HG03558 (cell line): ENCODE measurements around the gene CALM3.

Experiments
- ATAC-seq: cut with Tn5 transposase; IDR thresholded peaks from one replicate; pipeline ENCODE4 v1.9.1; 2021; ENCODE audit warnings: moderate number of reproducible peaks; ENCODE audit not compliant: unreplicated experiment; ENCODE audit errors: extremely low read depth

Gene CALM3

DNA sequence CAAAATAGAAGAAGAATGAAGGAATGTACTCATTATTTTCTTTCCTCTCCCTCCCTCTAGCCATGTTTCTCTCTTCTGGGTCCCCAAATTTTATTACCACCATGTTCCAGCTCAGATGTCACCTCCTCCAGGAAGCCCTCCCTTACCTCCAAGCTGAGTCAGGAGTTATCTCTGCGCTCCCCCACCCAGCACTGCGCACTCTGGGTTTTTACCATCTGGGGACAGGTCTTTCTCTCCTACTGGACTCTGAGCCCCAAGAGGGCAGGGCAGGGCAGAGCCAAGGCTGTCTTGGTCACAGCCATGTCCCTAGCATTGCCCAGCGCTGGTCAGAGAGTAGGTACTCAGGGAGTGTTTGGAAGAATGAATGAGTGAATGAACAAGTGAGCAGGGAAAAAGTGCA lies 32.0 kb downstream of the CALM3 start:
- ATAC-seq: no peak

- ATAC-seq: no peak
These were observed 33.0 kb downstream of the CALM3 start for GRCh38 chr19:46634045-46634655.

GRCh38 chr19:46634656-46635218 lies 33.6 kb downstream of the CALM3 start:
- ATAC-seq: no peak

- no peak for ATAC-seq
These were observed 35.0 kb downstream of the CALM3 start, which contains the start of gene GNG8 for GRCh38 chr19:46635920-46636761. TSS of gene GNG8 (minus strand) at chr19:46636202. CDS start at chr19:46634682, 1,520 bp downstream.

GRCh38 chr19:46637224-46637623 lies 36.1 kb downstream of the CALM3 start:
- no peak for ATAC-seq

GRCh38 chr19:46639358-46640182 lies 38.4 kb downstream of the CALM3 start:
- no peak for ATAC-seq

DNA sequence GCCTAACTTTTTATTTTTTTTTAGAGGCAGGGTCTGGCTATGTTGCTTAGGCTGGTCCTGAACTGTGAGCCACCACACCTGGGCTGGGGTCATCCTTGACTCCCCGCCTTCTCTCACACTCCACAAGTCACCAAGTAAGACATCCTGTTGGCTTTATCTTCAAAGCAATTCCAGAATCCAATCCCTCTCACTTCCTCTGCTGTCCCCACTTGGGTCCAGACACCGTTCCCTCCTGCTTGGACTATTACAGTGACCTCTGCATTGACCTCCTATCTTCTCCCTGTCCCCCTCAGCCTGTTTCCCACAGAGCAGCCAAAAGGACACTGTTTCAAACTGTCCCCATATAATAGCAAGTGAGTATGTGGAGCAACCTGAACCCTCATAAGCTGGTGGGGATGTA lies 39.5 kb downstream of the CALM3 start:
- ATAC-seq: no peak

DNA sequence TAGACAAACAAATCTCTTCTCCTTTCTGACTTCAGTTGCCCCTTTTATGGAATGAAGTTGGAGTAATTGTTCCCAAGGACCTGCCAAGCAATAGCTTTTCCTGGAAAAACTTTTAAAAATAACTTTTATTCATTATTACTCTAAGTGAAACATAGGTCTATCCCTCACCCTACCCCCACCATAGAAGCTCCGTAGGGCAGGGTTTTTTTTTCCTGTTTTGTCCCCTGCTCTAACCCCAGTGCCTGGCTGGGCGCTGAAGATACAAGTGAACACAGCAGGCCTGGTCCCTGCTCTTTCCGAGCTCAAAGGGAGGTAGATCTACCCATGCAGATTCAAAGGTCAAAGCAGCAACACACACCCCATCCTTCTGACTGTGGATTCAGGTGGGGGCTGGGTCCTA lies 43.6 kb downstream of the CALM3 start:
- ATAC-seq: no peak

DNA sequence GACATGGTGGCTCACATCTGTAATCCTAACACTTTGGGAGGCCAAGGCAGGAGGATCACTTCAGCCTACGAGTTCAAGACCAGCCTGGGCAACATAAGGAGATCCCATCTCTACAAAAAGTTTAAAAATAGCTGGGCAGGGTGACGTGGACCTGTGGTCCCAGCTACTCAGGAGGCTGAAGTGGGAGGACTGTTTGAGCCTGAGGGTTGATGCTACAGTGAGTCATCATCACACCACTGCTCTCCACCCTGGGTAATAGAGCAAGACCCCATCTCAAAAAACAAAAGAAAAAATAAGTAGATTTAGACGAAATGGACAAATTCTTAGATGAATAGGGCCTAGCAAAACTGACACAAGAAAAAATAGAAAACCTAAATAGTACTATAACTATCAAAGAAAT lies 45.3 kb downstream of the CALM3 start:
- ATAC-seq: no peak

DNA sequence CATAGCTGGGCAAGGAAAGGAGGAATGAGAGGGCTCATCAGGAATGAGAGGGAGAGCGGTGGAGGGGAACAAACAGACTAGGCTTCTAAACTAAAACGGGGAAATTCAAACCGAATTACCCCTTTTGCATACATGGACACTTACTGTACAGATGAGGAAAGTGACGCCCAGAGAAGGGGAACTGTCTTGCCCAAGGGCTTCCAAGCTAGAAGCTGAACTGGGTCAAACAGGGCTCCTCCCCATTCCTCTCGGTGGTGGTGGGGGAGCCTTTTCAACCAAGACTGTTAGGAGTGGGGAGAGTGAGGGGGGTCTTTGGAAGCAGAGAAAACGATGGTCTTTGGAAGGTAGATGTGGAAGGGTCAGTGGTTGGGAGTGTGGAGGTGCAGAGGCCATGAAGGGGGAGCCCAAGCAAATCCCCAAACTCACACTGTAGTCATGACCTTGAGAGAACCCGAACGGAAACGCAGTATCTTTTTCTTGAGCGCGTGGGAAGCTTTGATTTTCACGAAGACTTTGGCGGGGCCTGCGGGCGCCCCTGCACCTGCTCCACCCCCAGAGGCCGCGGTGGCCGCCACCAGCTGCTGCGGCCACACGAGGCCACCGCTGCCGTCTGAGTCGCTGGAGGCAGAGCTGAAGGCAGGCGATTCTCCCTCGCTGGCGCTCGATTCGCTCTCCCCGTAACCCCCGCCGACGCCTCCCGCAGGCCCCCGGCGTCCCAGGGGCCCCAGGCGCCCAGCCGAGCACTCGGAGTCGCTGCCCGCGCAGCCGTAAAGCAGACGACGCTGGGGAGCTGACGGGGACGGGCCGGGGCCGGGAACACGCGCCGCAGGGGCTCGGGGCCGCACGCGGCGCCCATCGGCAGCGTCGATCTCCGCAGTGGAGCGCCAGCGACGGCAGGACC lies 47.2 kb downstream of the CALM3 start:
- no peak for ATAC-seq

- ATAC-seq: no peak
These were observed 48.1 kb downstream of the CALM3 start for GRCh38 chr19:46648961-46649960.

- no peak for ATAC-seq
These were observed 49.3 kb downstream of the CALM3 start for GRCh38 chr19:46650445-46650844.

DNA sequence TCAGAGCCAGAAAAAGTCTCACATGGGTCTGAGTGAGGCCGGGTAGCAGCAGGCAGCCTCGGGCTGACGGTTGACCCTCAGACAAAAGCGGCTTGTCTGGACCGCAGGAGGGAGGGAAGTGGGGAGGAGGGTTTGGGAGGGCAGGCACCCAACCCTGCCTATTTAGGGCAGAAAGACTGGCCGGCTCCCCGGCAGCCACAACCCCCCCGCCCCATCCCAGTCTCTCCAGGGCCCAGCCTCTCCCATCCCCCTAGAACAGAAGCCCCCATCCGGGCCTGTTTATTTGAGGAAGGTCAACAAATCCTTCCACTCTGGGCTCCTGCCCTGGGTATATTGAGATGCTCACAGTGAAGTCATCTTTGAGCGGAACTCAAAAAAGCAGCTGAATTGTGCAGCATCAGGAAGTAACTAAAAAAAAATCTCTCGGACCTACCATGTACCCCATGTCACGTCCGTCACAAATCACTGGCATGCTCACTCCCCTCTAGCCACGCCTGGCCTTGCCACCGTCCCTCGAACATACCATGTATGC lies 53.6 kb downstream of the CALM3 start:
- no peak for ATAC-seq

DNA sequence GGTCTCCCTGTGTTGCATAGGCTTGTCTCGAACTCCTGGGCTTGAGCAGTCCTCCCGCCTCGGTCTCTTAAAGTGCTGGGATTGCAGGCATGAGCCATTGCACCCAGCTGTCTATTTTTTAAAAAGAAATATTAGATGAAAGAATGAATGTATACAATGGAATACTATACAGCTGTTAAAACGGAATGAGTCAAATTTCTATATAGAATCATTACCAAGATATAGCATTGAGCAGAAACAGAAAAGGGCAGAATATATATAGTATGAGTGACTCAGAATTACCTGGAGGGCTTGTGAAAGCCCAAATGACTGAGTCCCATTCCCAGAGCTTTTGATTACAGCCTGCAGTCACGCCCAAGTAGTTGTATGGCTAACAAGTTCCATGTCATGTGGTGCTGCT lies 55.4 kb downstream of the CALM3 start:
- ATAC-seq: no peak

- no peak for ATAC-seq
These were observed 58.2 kb downstream of the CALM3 start for GRCh38 chr19:46659151-46660007.

GRCh38 chr19:46660008-46660517 lies 58.9 kb downstream of the CALM3 start:
- no peak for ATAC-seq
